ENCODE measurements around the gene DIS3. TPM values are rescaled to one million over a fixed set of nuclear protein-coding genes. Genes with fewer than 3 reads are reported as not detected.
A peak's percentile ranks its signal among the peaks of the same experiment; 100 is the strongest.

Gene DIS3
- total and polyA plus RNA-seq, 7 experiments from 2014 or later, result 14.4 to 44.8 (median 35.2) TPM

DNA sequence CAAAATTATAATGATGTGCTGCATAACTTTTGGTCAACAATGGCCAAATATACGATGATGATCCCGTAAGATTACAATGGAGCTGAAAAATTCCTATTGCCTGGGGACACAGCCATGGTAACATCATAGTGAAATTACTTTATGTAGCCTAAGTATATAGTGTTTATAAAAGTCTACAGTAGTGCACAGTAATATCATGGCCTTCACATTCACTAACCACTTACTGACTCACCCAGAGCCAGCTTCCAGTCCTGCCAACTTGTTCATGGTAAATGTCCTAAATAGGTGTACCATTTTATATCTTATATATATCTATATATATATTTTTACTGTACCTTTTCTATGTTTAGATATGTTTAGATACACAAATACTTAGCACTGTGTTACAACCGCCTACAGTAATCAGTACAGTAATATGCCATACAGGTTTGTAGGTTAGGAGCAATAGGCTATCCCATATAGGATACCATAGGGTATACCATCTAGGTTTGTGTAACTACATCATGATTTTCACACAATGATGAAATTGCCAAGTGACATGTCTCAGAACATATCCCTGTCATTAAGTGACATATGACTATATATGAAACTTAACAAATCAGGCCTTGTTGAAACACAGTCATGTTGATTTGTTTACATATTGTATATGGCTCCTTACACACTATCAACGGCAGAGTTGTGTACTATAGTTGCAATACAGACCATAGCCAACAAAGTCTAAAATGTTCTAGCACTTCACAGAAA lies 23.7 kb downstream of the DIS3 start:
- H3K9me3 Mint-ChIP-seq, result no peaks in the 10 kb centered on the region
- H3K4me1 Mint-ChIP-seq, result peaks cover 0 to 10% (median 0%) of the 10 kb centered on the region in 7 donors
- H3K4me1 ChIP-seq (ENCODE audit: control insufficient read depth in 2 of 2, insufficient read depth in 2 of 2, low read length in 2 of 2), result no peaks in the 10 kb centered on the region
- H3K27me3 ChIP-seq (ENCODE audit: control insufficient read depth in 2 of 2, insufficient read depth in 2 of 2, low read length in 2 of 2), result no peaks in the 10 kb centered on the region
- peaks cover 18 to 62% (median 39%) of the 10 kb centered on the region in 3 experiments for H3K36me3 ChIP-seq (ENCODE audit: control insufficient read depth in 2 of 3, insufficient read depth in 3 of 3, low read length in 3 of 3)
- no peaks in the 10 kb centered on the region for H3K9me3 ChIP-seq (ENCODE audit: control insufficient read depth in 2 of 3, low read length in 3 of 3)
- H3K27ac Mint-ChIP-seq, result no peak overlapping the region
- ATAC-seq (no peak), DNase-seq (no peak)
- peaks cover 0 to 42% (median 28%) of the 10 kb centered on the region in 5 donors for H3K36me3 Mint-ChIP-seq
- ChIA-PET CTCF (no interaction called here), POLR2A (no interaction called here)
- no peak overlapping the region for H3K27ac ChIP-seq (ENCODE audit: low read depth, low read length)
- intact Hi-C loops (cut with micrococcal nuclease), result loop anchor here (2.0 kb wide), 2 partner anchors 17 to 19 kb away; no protein-coding TSS in a partner anchor
- H3K27me3 Mint-ChIP-seq, result no peaks in the 10 kb centered on the region
- no peak overlapping the region for H3K4me3 ChIP-seq (ENCODE audit: low read length)
- H3K4me3 Mint-ChIP-seq, result no peak overlapping the region

DNA sequence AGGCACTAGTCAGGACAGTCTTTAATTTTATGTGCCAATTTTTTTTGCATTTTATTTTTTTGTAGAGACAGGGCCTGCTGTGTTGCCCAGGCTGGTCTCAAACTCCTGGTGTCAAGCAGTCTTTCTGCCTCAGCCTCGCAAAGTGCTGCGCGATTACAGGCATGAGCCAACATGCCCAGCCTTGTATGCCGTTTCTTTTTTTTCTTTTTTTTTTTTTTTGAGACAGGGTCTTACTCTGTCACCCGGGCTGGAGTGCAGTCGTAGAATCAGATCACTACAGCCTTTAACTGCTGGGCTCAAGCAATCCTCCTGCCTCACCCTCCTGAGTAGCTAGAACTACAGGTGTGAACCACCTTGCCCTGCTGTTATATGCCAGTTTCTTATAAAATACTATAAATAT lies 27.6 kb downstream of the DIS3 start:
- no peaks in the 10 kb centered on the region for H3K9me3 ChIP-seq (ENCODE audit: control insufficient read depth in 2 of 3, low read length in 3 of 3)
- Mint-ChIP-seq H3K27ac (no peak overlapping the region), H3K9me3 (peaks cover 0 to 9% (median 0%) of the 10 kb centered on the region in 11 donors), H3K4me3 (no peak overlapping the region), H3K4me1 (peaks cover 0 to 35% (median 11%) of the 10 kb centered on the region in 7 donors), H3K27me3 (no peaks in the 10 kb centered on the region), H3K36me3 (peaks cover 0 to 64% (median 47%) of the 10 kb centered on the region in 5 donors)
- ATAC-seq (no peak), DNase-seq (no peak)
- CTCF ChIA-PET, result no interaction called here
- H3K27ac ChIP-seq (ENCODE audit: low read depth, low read length), result no peak overlapping the region
- POLR2A ChIA-PET, result interaction anchor here (0.6 to 0.8 kb wide), 2 partner anchors 16 to 35 kb away, joined by 3 to 5 read pairs; no protein-coding TSS in a partner anchor
- H3K27me3 ChIP-seq (ENCODE audit: control insufficient read depth in 2 of 2, insufficient read depth in 2 of 2, low read length in 2 of 2), result no peaks in the 10 kb centered on the region
- no peak overlapping the region for H3K4me3 ChIP-seq (ENCODE audit: low read length)
- peaks cover 0 to 34% (median 14%) of the 10 kb centered on the region in 3 experiments for H3K36me3 ChIP-seq (ENCODE audit: control insufficient read depth in 2 of 3, insufficient read depth in 3 of 3, low read length in 3 of 3)
- intact Hi-C loops (cut with micrococcal nuclease), result no loop called here
- H3K4me1 ChIP-seq (ENCODE audit: control insufficient read depth in 2 of 2, insufficient read depth in 2 of 2, low read length in 2 of 2), result no peaks in the 10 kb centered on the region

DNA sequence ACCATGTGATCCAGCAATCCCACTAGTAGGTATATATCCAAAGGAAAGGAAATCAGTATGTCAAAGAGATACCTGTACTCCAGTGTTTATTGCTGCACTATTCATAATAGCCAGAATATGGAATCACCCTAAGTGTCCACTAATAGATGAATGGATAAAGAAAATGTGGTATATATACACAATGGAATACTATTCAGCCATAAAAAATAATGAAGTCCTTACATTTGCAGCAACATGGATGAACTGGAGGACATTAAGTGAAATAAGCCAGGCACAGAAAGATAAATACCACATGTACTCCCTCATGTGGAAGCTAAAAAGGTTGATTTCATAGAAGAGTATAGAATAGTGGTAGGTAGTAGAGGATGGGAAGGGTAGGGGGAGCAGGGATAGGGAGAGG lies 30.5 kb downstream of the DIS3 start:
- DNase-seq (no peak), ATAC-seq (no peak)
- H3K9me3 ChIP-seq (ENCODE audit: control insufficient read depth in 2 of 3, low read length in 3 of 3), result no peaks in the 10 kb centered on the region
- H3K27ac ChIP-seq (ENCODE audit: low read depth, low read length), result no peak overlapping the region
- intact Hi-C loops (cut with micrococcal nuclease), result loop anchor here in 1 of 2 donors (2.0 kb wide), 1 partner anchor 14 kb away; no protein-coding TSS in a partner anchor
- H3K4me1 ChIP-seq (ENCODE audit: control insufficient read depth in 2 of 2, insufficient read depth in 2 of 2, low read length in 2 of 2), result no peaks in the 10 kb centered on the region
- H3K4me3 Mint-ChIP-seq, result no peak overlapping the region
- H3K36me3 Mint-ChIP-seq, result peaks cover 5 to 70% (median 54%) of the 10 kb centered on the region in 5 donors
- peaks cover 5 to 30% (median 7%) of the 10 kb centered on the region in 3 experiments for H3K36me3 ChIP-seq (ENCODE audit: control insufficient read depth in 2 of 3, insufficient read depth in 3 of 3, low read length in 3 of 3)
- H3K27ac Mint-ChIP-seq, result no peak overlapping the region
- no peaks in the 10 kb centered on the region for H3K27me3 Mint-ChIP-seq
- CTCF ChIA-PET, result no interaction called here
- H3K27me3 ChIP-seq (ENCODE audit: control insufficient read depth in 2 of 2, insufficient read depth in 2 of 2, low read length in 2 of 2), result no peaks in the 10 kb centered on the region
- POLR2A ChIA-PET, result no interaction called here
- no peak overlapping the region for H3K4me3 ChIP-seq (ENCODE audit: low read length)
- H3K9me3 Mint-ChIP-seq, result peaks cover 0 to 9% (median 0%) of the 10 kb centered on the region in 11 donors
- peaks cover 0 to 47% (median 13%) of the 10 kb centered on the region in 7 donors for H3K4me1 Mint-ChIP-seq

GRCh38 chr13:72745260-72745659 lies 36.4 kb downstream of the DIS3 start:
- no peaks in the 10 kb centered on the region for H3K27me3 ChIP-seq (ENCODE audit: control insufficient read depth in 2 of 2, insufficient read depth in 2 of 2, low read length in 2 of 2)
- intact Hi-C loops (cut with micrococcal nuclease), result loop anchor here in 1 of 2 donors (2.0 kb wide), 1 partner anchor 16 kb away; no protein-coding TSS in a partner anchor
- Mint-ChIP-seq H3K4me1 (peaks cover 4 to 28% (median 16%) of the 10 kb centered on the region in 7 donors), H3K27me3 (no peaks in the 10 kb centered on the region), H3K27ac (peak overlapping the region in 7 of 9 donors; percentile 28 to 65 (median 37)), H3K36me3 (peaks cover 8 to 44% (median 31%) of the 10 kb centered on the region in 5 donors), H3K9me3 (no peaks in the 10 kb centered on the region), H3K4me3 (no peak overlapping the region)
- POLR2A ChIA-PET, result no interaction called here
- CTCF ChIA-PET, result interaction anchor here (0.7 kb wide), 1 partner anchor 195 kb away, joined by 3 read pairs; no protein-coding TSS in a partner anchor
- H3K27ac ChIP-seq (ENCODE audit: low read depth, low read length), result no peak overlapping the region
- DNase-seq, result no peak
- H3K9me3 ChIP-seq (ENCODE audit: control insufficient read depth in 2 of 3, low read length in 3 of 3), result no peaks in the 10 kb centered on the region
- H3K36me3 ChIP-seq (ENCODE audit: control insufficient read depth in 2 of 3, insufficient read depth in 3 of 3, low read length in 3 of 3), result peaks cover 0 to 34% (median 5%) of the 10 kb centered on the region in 3 experiments
- no peak overlapping the region for H3K4me3 ChIP-seq (ENCODE audit: low read length)
- H3K4me1 ChIP-seq (ENCODE audit: control insufficient read depth in 2 of 2, insufficient read depth in 2 of 2, low read length in 2 of 2), result no peaks in the 10 kb centered on the region
- no peak for ATAC-seq

DNA sequence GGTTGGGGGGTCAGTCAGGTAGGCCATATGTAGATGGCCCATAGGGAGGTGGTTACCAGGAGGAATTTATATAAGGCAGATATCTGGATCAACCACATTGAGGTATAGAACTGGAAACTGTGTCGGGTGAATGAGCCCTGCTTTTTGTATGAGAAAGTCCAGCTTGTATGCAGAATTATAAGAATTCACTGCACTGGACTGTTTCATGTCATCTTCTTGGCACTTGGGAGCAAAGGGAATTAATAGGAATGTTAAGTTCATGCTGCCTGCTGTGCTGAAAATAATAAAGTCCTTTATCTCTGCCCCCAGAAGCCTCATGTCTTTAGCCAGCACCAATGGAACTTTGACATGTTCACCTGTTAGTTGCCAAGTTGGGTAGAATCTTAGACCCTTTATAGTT lies 41.7 kb downstream of the DIS3 start:
- ATAC-seq, result no peak
- H3K9me3 Mint-ChIP-seq, result peaks cover 0 to 2% (median 0%) of the 10 kb centered on the region in 11 donors
- H3K36me3 ChIP-seq (ENCODE audit: control insufficient read depth in 2 of 3, insufficient read depth in 3 of 3, low read length in 3 of 3), result peaks cover 0 to 37% (median 4%) of the 10 kb centered on the region in 3 experiments
- ChIA-PET CTCF (no interaction called here), POLR2A (no interaction called here)
- no peaks in the 10 kb centered on the region for H3K9me3 ChIP-seq (ENCODE audit: control insufficient read depth in 2 of 3, low read length in 3 of 3)
- peaks cover 4 to 43% (median 26%) of the 10 kb centered on the region in 5 donors for H3K36me3 Mint-ChIP-seq
- H3K27ac Mint-ChIP-seq, result peak overlapping the region in 1 of 9 donors; percentile 39
- no peak for DNase-seq
- H3K27me3 ChIP-seq (ENCODE audit: control insufficient read depth in 2 of 2, insufficient read depth in 2 of 2, low read length in 2 of 2), result no peaks in the 10 kb centered on the region
- H3K4me1 ChIP-seq (ENCODE audit: control insufficient read depth in 2 of 2, insufficient read depth in 2 of 2, low read length in 2 of 2), result no peaks in the 10 kb centered on the region
- H3K4me3 Mint-ChIP-seq, result no peak overlapping the region
- H3K4me1 Mint-ChIP-seq, result peaks cover 0 to 23% (median 6%) of the 10 kb centered on the region in 7 donors
- intact Hi-C loops (cut with micrococcal nuclease), result no loop called here
- H3K4me3 ChIP-seq (ENCODE audit: low read length), result no peak overlapping the region
- H3K27me3 Mint-ChIP-seq, result no peaks in the 10 kb centered on the region
- no peak overlapping the region for H3K27ac ChIP-seq (ENCODE audit: low read depth, low read length)

- H3K36me3 Mint-ChIP-seq, result peaks cover 9 to 44% (median 31%) of the 10 kb centered on the region in 5 donors
- H3K27ac Mint-ChIP-seq, result no peak overlapping the region
- no peak overlapping the region for H3K4me3 Mint-ChIP-seq
- H3K27me3 ChIP-seq (ENCODE audit: control insufficient read depth in 2 of 2, insufficient read depth in 2 of 2, low read length in 2 of 2), result no peaks in the 10 kb centered on the region
- no peak overlapping the region for H3K27ac ChIP-seq (ENCODE audit: low read depth, low read length)
- H3K27me3 Mint-ChIP-seq, result no peaks in the 10 kb centered on the region
- POLR2A ChIA-PET, result interaction anchor here (0.6 to 1.3 kb wide), 2 partner anchors 11 to 26 kb away, joined by 3 to 7 read pairs; no protein-coding TSS in a partner anchor
- intact Hi-C loops (cut with micrococcal nuclease), result no loop called here
- H3K4me3 ChIP-seq (ENCODE audit: low read length), result no peak overlapping the region
- H3K4me1 Mint-ChIP-seq, result peaks cover 0 to 32% (median 6%) of the 10 kb centered on the region in 7 donors
- no peaks in the 10 kb centered on the region for H3K9me3 ChIP-seq (ENCODE audit: control insufficient read depth in 2 of 3, low read length in 3 of 3)
- ATAC-seq (no peak), DNase-seq (no peak)
- peaks cover 0 to 3% (median 0%) of the 10 kb centered on the region in 11 donors for H3K9me3 Mint-ChIP-seq
- CTCF ChIA-PET, result no interaction called here
- no peaks in the 10 kb centered on the region for H3K4me1 ChIP-seq (ENCODE audit: control insufficient read depth in 2 of 2, insufficient read depth in 2 of 2, low read length in 2 of 2)
- peaks cover 0 to 33% (median 4%) of the 10 kb centered on the region in 3 experiments for H3K36me3 ChIP-seq (ENCODE audit: control insufficient read depth in 2 of 3, insufficient read depth in 3 of 3, low read length in 3 of 3)
Observed at GRCh38 chr13:72737033-72737432, 44.7 kb downstream of the DIS3 start.

Data from naive thymus-derived CD4-positive, alpha-beta T cell (primary cell).